Femur (tissue), 1 donor: ENCODE data around the gene MEF2D.

Source experiments
- DNase-seq: peaks from one replicate; pipeline ENCODE4 v3.0.0-alpha.2; 2017

Gene MEF2D

DNA sequence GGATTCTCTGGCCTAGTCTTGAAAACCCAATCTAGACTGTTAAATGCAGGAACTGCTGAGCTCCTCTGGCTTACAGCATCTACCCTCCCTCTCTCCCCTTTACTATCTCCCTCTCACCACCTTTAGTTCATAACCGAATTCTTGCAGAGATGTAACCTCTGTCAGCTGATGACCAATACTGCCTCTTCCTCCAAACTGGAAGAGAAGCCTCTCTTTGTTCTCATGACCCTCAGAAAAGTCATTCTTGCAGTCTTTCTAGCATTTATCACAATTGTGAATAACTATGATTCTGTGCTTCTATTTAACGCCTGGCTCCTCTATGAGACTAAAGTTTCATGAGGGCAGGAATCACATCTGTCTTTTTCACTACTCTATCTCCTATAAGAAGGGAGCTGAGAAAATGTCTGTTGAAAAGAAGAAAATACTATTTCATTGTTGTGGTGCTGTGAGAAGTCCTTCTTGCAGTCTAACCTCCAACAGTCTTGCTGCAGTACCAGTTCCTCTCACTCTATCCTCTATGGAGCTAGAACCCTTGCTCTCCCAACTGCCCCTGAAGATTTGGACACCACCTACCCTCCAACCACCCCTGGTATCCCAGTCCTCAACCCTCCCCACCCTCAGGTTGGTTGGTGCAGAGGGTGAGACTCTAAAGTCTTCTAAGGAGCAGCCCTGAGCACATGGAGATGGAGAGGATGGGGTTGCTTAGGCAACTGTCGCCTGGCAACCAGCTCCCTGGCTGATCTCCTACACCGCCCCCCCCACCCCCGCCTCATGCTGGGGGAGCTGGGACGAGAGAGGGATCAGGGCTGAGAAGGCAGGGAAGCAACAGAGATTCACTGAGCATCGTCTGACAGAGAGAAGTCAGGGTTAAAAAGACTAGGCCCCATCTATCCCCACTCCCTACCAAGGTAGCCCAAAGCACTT, 13.9 kb downstream of the MEF2D start:
- DNase-seq = no peak

DNA sequence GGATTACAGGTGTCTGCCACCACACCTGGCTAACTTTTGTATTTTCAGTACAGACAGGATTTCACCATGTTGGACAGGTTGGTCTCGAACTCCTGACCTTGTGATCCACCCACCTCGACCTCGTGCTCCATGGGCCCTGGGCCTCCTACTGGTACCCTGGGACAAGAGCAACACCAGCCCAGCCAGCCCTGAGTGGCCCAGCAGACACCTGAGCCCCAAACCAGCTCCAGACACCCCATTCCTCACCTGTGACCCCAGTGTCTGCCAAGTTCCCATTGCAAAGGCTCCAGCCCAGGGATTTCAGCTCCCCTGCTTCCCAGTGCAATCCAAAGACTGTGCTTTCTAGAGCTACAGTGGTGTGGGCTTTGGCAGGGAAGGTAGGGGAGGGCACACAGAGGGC, 14.6 kb downstream of the MEF2D start:
- DNase-seq = no peak

DNA sequence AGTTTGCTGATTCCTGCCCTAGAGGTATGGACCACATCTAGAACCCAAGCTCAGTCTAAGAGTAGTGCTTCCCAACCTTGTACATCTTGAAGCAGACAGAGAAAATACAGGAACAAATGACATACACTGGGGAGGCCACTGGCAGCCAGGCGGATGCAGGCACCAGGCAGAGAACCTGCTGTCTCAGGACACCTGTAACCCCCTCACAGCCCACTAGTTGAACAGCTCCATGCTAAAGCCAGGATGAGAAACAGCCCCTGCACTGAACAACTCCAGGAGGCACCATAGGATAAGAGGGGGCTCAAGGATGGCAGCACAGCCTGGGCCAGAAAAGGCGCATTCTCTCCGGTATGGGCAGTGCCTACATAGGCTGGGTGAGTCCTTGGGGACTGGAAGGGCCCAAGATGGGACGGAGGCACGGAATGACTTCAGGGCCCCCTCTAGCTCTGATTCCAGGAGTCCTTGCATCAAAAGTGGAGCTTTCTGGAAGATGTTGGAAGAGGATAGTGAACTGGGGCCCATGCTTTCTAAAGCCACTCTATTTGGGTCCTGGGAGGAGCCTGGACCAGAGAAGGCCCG, 16.0 kb downstream of the MEF2D start:
- no peak for DNase-seq

DNA sequence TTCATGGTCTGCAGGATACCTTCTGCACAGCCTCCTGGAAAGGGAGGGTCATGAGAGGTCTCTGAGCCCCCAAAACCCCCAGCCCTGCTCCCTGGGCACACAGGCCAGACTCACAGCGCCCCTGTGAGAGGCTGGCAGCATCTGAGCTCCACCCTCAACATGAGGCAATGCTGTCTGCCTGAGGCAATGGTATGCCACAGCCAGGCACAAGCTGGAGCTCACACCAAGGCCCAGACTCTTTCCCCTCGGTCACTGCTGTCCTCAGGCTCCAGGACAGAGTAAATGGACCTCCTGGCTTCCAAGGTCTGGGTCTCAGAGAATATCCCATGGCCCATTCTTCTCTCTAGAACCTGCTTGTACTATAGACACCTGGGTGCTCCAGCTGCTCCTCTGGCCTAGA, 17.2 kb downstream of the MEF2D start:
- DNase-seq = no peak

DNA sequence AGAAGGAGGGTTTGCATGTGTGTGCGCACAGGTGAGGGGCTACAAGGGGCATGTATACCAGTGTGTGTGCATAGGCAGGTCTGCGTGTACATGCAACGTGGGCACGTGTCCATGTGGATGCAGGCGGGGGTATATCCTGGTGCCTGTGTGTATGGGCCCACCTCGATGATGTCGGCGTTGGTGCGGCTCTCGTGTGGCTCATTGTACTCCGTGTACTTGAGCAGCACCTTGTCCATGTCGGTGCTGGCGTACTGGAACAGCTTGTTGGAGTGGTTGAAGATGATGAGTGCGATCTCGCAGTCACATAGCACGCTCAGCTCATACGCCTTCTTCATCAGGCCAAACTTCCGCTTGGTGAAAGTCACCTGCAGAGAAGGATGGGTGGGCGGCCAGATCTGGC, 18.3 kb downstream of the MEF2D start:
- DNase-seq = no peak

DNA sequence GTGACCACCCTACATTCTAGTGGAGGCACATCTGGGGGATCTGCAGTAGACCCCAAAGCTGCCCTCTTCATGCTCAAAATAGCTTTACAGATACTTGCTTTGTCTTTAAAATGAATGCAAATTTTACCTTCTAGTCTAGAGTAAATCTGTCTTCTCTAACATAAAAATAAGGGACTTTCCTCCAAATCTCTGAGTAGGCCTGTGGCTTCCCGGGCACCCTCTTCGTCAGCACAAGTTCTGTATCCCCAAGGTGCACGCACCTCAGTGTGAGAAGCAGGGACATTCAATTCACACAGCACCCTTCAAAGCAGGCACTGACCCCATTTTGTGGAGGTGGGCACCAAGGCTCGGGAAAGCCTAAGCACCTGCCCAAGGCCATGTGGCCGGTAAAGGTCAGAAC, 19.0 kb downstream of the MEF2D start:
- DNase-seq = no peak

DNA sequence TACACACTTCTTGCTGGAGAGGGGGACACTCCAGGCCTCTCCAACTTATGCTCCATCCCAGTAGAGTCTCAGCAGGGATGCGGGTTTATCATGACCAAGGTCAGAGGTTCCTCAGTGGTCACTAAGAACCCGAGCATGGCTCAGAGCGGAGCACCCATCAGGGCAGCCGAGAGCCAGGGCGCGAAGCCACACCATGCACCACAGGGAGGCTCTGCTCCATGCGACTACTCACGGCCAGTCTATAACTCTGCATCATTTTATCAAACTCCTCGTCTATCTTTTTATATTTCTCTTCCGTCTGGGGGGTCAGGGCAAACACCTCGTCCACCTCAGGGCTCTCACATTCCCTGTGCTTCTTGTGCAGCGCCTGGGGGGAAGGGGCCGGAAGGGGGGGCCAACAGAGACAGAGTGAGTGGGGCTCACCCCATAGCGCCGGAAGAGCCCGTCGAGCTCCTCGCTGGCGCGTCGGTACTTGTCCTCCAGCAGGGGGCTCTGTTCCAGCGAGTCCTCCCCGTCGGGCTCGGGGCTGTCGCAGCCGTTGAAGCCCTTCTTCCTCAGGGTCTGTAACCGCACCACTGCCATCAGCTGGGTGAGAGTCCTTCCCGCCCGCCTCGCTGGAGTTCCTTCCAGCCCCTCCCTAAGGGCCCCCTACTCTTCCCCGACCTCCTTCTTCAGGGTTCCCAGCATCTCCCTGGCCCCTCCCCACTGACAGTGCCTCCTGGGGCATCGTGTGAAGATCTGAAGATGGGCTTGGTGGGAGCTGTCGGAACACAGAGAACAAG, 20.0 kb downstream of the MEF2D start:
- peak; percentile 75 for DNase-seq

DNA sequence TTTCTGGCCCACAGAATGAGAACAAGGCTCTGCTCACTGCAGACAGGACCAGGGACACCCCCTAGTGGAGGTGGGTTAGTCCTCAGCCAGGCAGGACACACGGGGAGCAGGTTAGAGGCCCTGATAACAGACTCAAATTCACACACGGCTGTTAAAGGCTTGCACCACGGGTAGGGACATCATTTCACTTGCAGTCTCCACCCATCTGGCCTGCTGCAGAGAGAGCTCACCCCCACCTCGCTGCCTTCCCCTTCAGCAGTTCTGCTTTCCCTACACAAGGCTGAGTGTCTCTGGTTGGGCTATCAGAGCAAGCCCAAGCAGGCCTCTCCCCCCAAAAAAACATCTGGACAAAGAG, 20.6 kb downstream of the MEF2D start:
- no peak for DNase-seq

DNA sequence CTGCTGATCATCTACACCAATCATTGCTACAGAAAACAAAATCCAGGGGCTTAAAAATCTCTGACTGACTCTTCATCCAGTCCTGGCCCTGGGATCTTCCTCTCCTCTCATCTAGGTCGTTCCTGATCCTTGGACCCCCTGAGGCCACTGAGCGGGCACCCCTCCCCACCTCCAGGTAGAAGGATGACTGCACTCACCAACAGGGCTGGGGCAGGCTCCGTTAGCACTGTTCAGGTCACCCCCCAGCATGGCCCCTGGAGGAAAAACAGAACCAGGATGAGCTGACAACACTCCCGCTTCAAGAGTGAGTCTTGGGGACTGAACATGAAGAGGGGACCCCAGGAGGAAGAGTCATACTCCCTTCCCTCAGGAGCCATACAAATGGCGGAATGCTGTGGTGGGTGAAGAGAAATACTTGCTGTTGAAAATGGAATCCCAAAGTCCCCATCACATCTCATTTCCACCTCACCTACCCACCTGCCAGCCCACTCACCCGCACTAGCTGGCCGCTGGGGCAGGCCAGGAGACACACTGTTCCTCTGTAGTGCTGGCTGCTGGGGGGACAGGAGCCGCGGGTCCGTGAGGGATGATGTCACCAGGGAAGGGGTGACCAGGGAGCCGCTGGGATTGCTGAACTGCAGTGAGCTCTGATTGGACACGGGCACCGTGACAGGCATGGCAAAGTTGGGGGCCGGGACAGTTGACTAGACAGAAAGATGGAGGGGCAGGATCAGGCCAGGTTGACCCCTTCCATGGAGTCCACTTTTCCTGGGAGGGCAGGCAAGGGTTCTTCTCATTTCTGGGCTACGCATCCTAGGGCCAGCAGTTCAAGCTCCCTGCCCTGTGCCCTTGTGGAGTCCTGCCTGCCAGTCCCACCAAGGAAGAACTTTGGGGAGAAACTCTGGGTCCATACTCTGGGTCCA, 21.2 kb downstream of the MEF2D start:
- DNase-seq = no peak

DNA sequence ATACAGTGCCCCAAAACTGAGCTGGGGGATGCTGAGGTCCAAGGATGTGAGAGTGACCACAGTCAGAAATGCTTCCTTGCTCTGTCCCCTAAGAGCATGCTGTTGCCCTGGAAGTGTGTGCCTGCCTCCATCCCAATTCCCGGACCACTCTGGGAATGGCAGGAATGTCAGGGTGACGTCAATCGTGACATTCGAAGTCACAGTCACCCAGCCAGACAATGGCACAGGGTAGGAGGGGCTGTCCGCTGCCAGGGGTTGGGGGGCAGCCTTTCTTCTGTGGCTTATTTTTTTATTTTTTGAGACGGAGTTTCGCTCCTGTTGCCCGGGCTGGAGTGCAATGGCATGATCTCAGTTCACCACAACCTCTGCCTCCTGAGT, 22.3 kb downstream of the MEF2D start:
- DNase-seq = no peak

DNA sequence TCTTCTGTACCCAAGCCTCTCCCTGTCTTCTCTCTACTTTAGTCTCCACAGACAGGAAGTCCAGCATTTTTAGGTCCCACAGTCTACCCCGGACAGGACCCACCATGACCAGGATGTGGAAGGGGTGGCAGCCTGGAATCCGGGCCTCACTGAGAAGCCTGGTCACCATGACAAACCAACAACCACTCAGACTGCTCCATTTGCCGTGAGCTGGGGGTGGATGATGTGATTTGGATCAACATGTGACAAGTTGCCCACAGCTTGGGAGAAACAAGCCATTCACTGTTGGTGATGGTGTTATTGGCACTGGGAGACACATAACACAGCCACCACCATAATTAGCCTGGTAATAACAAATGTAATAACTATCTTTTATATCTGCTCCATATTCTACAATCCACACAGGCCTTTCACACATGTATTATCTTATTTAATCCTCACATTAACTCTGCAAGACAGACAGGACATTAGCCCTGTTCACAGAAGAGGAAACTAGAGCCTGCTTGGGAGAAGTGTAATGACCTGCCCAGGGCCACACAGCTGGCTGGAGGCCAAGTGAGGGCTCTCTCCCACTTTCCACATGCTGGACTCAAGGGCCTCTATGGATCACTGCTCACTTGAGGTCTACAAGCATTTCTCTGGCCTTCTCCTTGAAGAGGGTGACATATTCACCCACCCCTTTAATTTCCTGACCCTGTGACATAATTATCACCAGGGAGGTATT, 22.9 kb downstream of the MEF2D start:
- DNase-seq = no peak

DNA sequence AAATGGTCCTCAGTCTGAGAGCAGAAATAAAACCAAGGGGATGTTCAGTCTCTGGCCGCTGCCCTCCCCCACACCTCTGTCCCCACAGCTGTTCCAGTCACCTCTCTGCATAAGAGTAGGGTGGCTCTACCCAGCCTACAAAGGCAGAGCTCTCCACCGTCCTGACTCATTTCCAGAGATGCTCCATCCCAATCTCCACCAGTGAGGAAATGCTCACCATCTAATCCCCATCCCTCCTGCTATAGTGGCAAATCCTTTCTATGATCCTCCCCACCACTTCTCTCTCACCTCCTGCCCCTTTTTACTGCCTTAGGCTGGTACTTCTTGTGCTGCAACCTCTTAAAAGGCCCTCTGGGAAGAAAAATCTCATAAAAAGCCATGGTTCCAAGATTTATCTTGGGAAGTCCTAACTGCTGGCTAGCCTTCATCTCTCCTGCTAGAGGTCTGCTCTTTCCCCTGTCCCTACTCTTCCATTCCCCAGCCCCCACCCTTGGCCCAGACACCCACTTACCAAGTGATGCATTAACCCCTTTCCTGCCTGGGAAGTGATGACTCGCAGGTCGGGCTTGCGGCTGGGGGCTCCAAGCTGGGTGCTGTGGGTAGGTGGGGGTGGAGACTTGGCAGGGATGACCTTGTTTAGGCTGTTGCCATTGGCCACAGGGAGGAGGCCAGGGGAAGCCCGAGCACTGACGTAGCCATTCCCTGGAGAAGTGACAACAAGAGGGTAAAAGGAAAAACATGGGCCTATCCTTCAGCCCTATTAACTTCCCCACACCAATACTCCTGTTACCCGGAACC, 23.9 kb downstream of the MEF2D start:
- DNase-seq = no peak

DNA sequence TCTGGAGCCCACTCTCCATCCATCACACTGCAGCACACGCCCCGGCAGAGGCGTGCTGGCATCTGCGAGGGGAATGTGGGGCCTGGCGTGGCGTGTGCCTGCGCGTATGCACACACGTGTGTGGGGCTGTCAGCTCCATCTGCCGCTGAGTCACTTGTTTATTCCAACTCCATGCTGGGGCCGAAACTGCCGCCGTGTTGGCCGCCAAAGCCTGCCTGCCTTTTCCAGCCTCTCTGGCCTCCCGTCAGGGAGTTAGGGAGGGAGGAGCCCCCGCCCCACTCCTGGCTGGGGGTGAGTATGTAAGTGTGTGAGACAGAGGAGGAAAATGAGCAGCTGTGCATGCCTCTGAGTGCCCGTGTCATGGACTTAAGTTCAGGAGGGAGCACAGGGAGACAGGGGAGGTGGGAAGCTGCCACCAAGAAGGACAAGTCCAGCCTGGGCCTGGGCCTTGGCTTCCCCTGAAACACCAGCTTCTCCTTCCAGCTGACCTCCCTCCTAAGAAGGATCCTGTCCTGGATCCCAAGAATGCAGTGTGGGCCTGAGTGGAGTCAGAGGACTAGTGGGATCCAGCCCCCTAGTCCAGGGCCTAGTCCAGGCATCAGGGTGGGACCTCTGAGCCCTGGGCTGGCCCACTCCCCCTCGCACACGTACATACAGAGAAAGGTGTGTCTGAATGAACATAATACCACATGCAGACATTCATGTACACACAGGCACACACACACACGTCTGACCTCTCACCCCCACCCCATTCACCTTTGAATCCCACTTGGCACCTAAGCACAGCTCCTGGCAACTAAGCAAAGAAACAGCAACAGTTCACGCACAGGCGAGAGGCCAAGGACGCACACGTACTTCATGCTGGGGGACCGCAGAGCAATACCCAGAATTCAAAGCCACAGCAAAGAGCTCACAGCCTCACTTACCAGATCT, 24.7 kb downstream of the MEF2D start:
- no peak for DNase-seq

DNA sequence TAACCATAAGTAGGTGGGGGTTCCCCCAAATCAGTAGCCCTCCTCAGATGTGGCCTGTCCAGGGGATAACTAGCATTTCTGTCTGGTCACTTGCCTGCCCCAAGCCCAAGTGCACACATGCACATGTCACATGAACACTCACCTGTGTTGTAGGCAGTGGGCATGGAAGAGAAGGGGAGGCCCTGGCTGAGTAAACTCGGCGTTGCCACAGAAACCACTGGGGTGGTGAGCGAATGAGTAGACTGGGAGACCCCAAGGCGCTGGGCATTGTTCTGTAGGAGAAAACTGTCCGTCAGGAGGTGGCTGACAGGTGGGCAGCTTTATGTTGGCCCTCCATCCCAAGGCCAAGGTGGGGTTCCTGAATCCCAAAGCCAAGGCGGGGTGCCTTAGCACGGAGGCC, 25.6 kb downstream of the MEF2D start:
- DNase-seq = no peak

DNA sequence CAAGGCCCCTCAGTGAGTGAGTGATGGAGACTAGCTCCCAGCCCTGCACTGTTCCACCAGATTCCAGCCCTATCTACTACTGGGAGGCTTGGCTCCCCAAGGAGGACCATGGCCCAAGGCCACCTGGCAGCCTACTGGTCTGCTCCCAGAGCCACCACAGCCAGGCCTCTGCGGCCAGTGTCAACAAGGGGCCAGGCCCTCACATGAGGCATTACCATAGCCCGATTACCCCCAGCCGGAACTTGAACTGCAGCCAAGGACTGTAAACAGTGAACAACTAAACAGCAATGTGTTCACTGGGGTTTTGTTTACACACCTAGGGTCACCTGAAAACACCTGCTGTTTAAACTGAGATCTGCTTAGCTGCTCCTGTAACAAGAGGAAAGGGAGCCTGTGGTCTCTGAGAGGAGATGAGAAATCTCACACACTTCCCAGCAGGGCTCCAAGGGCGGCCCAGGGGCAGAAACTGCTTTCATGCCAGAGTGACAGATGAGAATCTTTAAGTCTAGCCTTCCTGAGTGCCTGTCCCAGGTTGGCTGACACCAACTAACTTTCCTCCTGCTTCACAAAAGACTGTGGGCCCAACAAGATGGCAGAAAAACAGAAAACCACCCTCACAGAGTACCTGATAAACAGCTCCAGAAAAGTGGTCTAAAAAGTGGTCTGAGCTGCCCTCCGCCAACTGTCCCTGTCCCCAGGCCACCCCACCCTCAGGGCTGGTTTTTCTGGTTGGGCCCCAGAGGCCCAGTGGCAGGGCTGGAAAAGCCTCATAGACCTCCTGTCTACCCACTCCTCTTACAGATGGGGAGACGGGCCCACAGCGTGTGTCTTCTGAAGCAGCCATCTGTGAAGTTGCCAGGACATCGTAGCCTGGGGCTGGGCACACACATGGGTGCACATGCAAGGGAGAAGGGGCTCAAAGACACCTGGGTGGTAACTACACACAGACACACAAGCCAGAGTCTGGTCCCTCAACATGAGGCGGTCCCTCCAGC, 28.8 kb downstream of the MEF2D start:
- DNase-seq = no peak

DNA sequence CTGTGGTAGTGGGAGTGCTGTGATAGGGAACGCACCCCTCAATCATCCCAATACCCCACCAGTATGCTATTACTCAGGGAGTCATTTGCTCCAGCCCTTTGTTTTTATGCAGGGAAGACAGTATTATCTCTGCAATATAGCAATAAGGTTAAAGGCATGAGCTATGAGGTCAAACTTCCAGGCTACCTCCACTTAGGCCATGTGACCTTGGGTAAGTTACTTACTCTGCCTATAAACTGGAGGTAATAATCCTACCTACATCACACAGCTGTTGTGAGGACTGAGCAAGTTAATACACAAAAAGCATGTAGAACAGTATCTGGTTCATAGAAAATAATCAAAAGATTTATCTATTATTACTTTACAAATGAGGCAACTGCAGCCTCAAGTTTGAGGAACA, 30.1 kb downstream of the MEF2D start:
- no peak for DNase-seq

DNA sequence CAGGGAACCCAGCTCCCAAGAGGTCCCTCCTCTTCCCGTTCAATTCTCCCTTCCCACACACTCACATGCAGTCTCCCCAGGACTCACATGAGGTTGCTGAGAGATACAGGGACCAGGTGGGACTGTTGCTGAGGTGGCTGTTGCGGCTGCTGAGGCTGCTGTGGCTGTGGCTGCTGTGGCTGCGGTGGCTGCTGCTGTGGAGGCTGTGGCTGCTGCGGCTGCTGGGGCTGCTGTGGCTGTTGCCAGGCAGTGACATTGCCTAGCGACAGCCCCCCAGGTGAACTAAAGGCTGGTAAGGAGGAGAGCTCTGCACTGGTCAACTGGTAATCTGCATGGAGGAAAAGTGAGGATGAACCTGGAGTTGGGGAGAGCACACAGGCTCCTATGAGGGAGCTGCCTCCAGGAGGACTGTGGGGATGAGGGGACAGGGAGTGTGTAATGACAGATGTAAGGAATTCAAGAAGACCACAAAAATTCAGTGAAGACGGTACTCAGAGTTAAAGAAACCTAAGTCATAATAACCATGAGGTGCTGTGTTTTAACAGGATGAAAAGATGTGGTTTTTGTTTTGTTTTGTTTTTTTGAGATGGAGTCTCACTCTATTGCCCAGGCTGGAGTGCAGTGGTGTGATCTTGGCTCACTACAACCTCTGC, 31.8 kb downstream of the MEF2D start:
- DNase-seq = no peak

DNA sequence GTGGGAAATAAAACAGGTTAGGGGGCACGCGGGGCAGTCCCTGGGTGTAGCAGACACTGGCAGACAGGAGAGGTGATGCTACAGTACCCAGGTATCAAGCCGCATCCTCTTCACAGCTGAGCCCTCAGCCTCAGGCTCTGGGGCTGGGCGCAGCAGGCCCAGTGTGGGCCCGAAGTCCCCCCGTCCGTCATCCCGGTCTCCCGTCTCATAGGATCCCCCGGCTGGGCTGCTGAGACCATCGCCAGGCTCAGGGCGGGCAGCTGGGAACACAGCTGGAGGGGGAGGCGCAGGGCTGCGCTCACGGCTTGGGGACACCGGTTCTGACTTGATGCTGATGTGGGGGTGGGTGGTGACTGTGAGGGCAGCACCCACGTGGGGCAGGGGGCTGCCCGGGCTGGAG, 32.7 kb downstream of the MEF2D start:
- no peak for DNase-seq
